Body of pancreas (tissue), 4 donors: ENCODE data around the gene ZBTB11.
"Not testable (repeated sequence)": the region's sequence is repeated elsewhere in the genome, so short reads cannot be mapped to it uniquely, and the experiment has no call there.

Source experiments
- CTCF ChIP-seq, 7 experiments: fragments of 450-650 bp in 4 of 7; fragments of 200-600 bp in 3 of 7; sonication (generic) in 3 of 7; IDR thresholded peaks; one replicate each; pipeline ENCODE4 v1.5.1; 2016 to 2019; ENCODE audit warnings: antibody characterized with exemption in 7 of 7
- POLR2A ChIP-seq, 3 donors: fragments of 450-650 bp; IDR thresholded peaks; one replicate each; pipeline ENCODE4 v1.6.1; 2016; ENCODE audit warnings: antibody characterized with exemption in 3 of 3, mild to moderate bottlenecking in 2 of 3

GRCh38 chr3:101704639-101705038 lies 27.7 kb upstream of the ZBTB11 start:
- TF ChIP-seq POLR2A, CTCF (IDR thresholded peaks at IDR 0.05): not testable (repeated sequence)
